Tibial nerve (tissue), 4 donors: ENCODE measurements around the gene TAGLN3. TPM values are rescaled to one million over a fixed set of nuclear protein-coding genes. Genes with fewer than 3 reads are reported as not detected.

Experiments used
- DNase-seq, 2 donors: peaks; one replicate each; pipeline ENCODE4 v3.0.0-alpha.2; 2019; ENCODE audit warnings: low spot score in 2 of 2
- H3K27ac ChIP-seq, 4 donors: fragments of 200-600 bp; sonication (generic) in 3 of 4; one replicate each; pipeline ENCODE4 v1.5.1; 2017 to 2019; ENCODE audit warnings: mild to moderate bottlenecking in 1 of 4
- H3K27me3 ChIP-seq, 2 donors: fragments of 200-600 bp; sonication (generic) in 1 of 2; one replicate each; pipeline versions ENCODE4 v1.5.1 to v1.6.0; 2017 to 2019
- H3K36me3 ChIP-seq, 3 donors: fragments of 200-600 bp; sonication (generic); one replicate each; pipeline ENCODE4 v1.5.1; 2018 to 2019
- H3K4me1 ChIP-seq, 4 donors: fragments of 200-600 bp; sonication (generic) in 3 of 4; one replicate each; pipeline ENCODE4 v1.5.1; 2017 to 2019
- H3K4me3 ChIP-seq, 4 donors: fragments of 200-600 bp; sonication (generic) in 3 of 4; one replicate each; pipeline ENCODE4 v1.5.1; 2017 to 2019; ENCODE audit warnings: mild to moderate bottlenecking in 1 of 4, moderate library complexity in 1 of 4
- H3K9me3 ChIP-seq, 4 donors: fragments of 200-600 bp; sonication (generic) in 3 of 4; one replicate each; pipeline ENCODE4 v1.5.1; 2017 to 2019
- CTCF ChIP-seq, 5 experiments: fragments of 200-600 bp in 3 of 5; fragments of 450-650 bp in 2 of 5; sonication (generic) in 3 of 5; IDR thresholded peaks; one replicate each; pipeline ENCODE4 v1.5.1; 2016 to 2019; ENCODE audit warnings: antibody characterized with exemption in 5 of 5, mild to moderate bottlenecking in 3 of 5, moderate library complexity in 2 of 5
- EP300 ChIP-seq, 2 donors: sonication (generic); formaldehyde crosslinking; IDR thresholded peaks; one replicate each; pipeline ENCODE4 v1.6.1; 2017; ENCODE audit warnings: antibody characterized with exemption in 2 of 2, mild to moderate bottlenecking in 1 of 2
- POLR2A ChIP-seq, 2 donors: fragments of 450-650 bp; IDR thresholded peaks; one replicate each; pipeline ENCODE4 v1.6.1; 2017; ENCODE audit warnings: antibody characterized with exemption in 2 of 2, mild to moderate bottlenecking in 2 of 2, moderate library complexity in 2 of 2
- WGBS, 2 donors: methylation state at CpG; one replicate each; pipeline ENCODE4 v1.1.5; 2018; 5-methylcytosine and 5-hydroxymethylcytosine counted together
- total RNA-seq, 4 donors: library from RNA; depleted of rRNA; stranded (reverse); fragments of >200 nt; gene quantifications; one replicate each; pipeline ENCODE4 v1.1.0, GENCODE V29; 2016

The TAGLN3 gene
- total RNA-seq, 4 donors from 2014 or later = 3.1 TPM; not detected in 3

GRCh38 chr3:112005091-112005672 is 6.5 kb downstream of the TAGLN3 start:
- no peaks in the 10 kb centered on the region for H3K9me3 ChIP-seq
- no peak for TF ChIP-seq CTCF (IDR thresholded peaks at IDR 0.05)
- DNase-seq = no peak
- H3K36me3 ChIP-seq = no peaks in the 10 kb centered on the region
- H3K4me1 ChIP-seq = peaks cover 0 to 8% (median 0%) of the 10 kb centered on the region in 4 donors
- H3K27me3 ChIP-seq = no peaks in the 10 kb centered on the region
- WGBS, 2 donors = 87 to 88% methylated on average over 4 of the region's 4 CpGs
- H3K27ac ChIP-seq = no peak overlapping the region
- no peak overlapping the region for H3K4me3 ChIP-seq

- Histone ChIP-seq H3K9me3 (no peaks in the 10 kb centered on the region), H3K27me3 (no peaks in the 10 kb centered on the region), H3K27ac (no peak overlapping the region), H3K4me1 (peaks cover 0 to 23% (median under 1%) of the 10 kb centered on the region in 4 donors), H3K4me3 (no peak overlapping the region), H3K36me3 (no peaks in the 10 kb centered on the region)
- peak in 1 of 2 donors; percentile 32 for DNase-seq
- TF ChIP-seq EP300 (IDR thresholded peaks at IDR 0.05) (peak in 1 of 2 donors; percentile 25), CTCF (IDR thresholded peaks at IDR 0.05) (no peak)
- 22 to 24% methylated on average over 1 of the region's 1 CpG for WGBS, 2 donors
These were observed 8.9 kb downstream of the TAGLN3 start for GRCh38 chr3:112007633-112008032.

GRCh38 chr3:112009670-112010069 is 10.9 kb downstream of the TAGLN3 start:
- Histone ChIP-seq H3K36me3 (no peaks in the 10 kb centered on the region), H3K27me3 (no peaks in the 10 kb centered on the region), H3K9me3 (no peaks in the 10 kb centered on the region), H3K27ac (no peak overlapping the region), H3K4me1 (peaks cover 0 to 39% (median 2%) of the 10 kb centered on the region in 4 donors), H3K4me3 (no peak overlapping the region)
- TF ChIP-seq EP300 (IDR thresholded peaks at IDR 0.05) (no peak), CTCF (IDR thresholded peaks at IDR 0.05) (no peak), POLR2A (IDR thresholded peaks at IDR 0.05) (no peak)
- 90 to 96% methylated on average over 2 of the region's 2 CpGs for WGBS, 2 donors
- no peak for DNase-seq

- WGBS, 2 donors = 42 to 59% methylated on average over 3 of the region's 3 CpGs
These were observed 11.9 kb downstream of the TAGLN3 start for GRCh38 chr3:112010636-112011035.

More at GRCh38 chr3:112010636-112011035, 11.9 kb downstream of the TAGLN3 start:
- DNase-seq = no peak
- Histone ChIP-seq H3K36me3 (no peaks in the 10 kb centered on the region), H3K4me3 (no peak overlapping the region), H3K4me1 (peaks cover 0 to 39% (median 2%) of the 10 kb centered on the region in 4 donors), H3K27ac (no peak overlapping the region), H3K9me3 (no peaks in the 10 kb centered on the region), H3K27me3 (no peaks in the 10 kb centered on the region)
- TF ChIP-seq EP300 (IDR thresholded peaks at IDR 0.05) = no peak
- TF ChIP-seq POLR2A (IDR thresholded peaks at IDR 0.05) = no peak
- TF ChIP-seq CTCF (IDR thresholded peaks at IDR 0.05) = no peak
